Superior temporal gyrus (tissue), 1 donor: ENCODE data around the gene IARS2.
"Not testable (repeated sequence)": the region's sequence is repeated elsewhere in the genome, so short reads cannot be mapped to it uniquely, and the experiment has no call there.

Source experiments
- DNase-seq: peaks from one replicate; pipeline ENCODE4 v3.0.0-alpha.2; 2016; ENCODE audit errors: extremely low spot score

The IARS2 gene

GRCh38 chr1:220112600-220112999, 18.7 kb downstream of the IARS2 start:
- DNase-seq, result not testable (repeated sequence)

GRCh38 chr1:220113136-220113695, 19.3 kb downstream of the IARS2 start:
- no peak for DNase-seq

- no peak for DNase-seq
Measured at GRCh38 chr1:220119043-220119512, 25.1 kb downstream of the IARS2 start.

GRCh38 chr1:220121791-220122530, 28.0 kb downstream of the IARS2 start:
- no peak for DNase-seq

GRCh38 chr1:220123066-220123465, 29.1 kb downstream of the IARS2 start:
- no peak for DNase-seq

- no peak for DNase-seq
Measured at GRCh38 chr1:220123889-220124288, 30.0 kb downstream of the IARS2 start.

GRCh38 chr1:220124542-220124941, 30.6 kb downstream of the IARS2 start:
- no peak for DNase-seq

- DNase-seq, result no peak
Measured at GRCh38 chr1:220127076-220127475, 33.1 kb downstream of the IARS2 start.

GRCh38 chr1:220129479-220130210, 35.7 kb downstream of the IARS2 start:
- DNase-seq, result no peak

- no peak for DNase-seq
Measured at GRCh38 chr1:220135755-220136154, 41.8 kb downstream of the IARS2 start.

GRCh38 chr1:220137019-220137786, 43.3 kb downstream of the IARS2 start:
- no peak for DNase-seq

GRCh38 chr1:220139966-220140365, 46.0 kb downstream of the IARS2 start:
- DNase-seq, result no peak

- no peak for DNase-seq
Measured at GRCh38 chr1:220144051-220144450, 50.1 kb downstream of the IARS2 start.

GRCh38 chr1:220149742-220150141, 55.8 kb downstream of the IARS2 start:
- no peak for DNase-seq

GRCh38 chr1:220151454-220151853, 57.5 kb downstream of the IARS2 start:
- DNase-seq, result peak; percentile 35

GRCh38 chr1:220153147-220153546, 59.2 kb downstream of the IARS2 start:
- no peak for DNase-seq

- no peak for DNase-seq
Measured at GRCh38 chr1:220156620-220157146, 62.8 kb downstream of the IARS2 start.

GRCh38 chr1:220157738-220158137, 63.8 kb downstream of the IARS2 start:
- DNase-seq, result no peak

- DNase-seq, result not testable (repeated sequence)
Measured at GRCh38 chr1:220158530-220158929, 64.6 kb downstream of the IARS2 start.

GRCh38 chr1:220159041-220159440, 65.1 kb downstream of the IARS2 start:
- DNase-seq, result no peak

GRCh38 chr1:220160027-220160426, 66.1 kb downstream of the IARS2 start:
- no peak for DNase-seq

GRCh38 chr1:220164116-220164515, 70.2 kb downstream of the IARS2 start:
- DNase-seq, result no peak
